ENCODE data around the gene MAGEB17.

DNA sequence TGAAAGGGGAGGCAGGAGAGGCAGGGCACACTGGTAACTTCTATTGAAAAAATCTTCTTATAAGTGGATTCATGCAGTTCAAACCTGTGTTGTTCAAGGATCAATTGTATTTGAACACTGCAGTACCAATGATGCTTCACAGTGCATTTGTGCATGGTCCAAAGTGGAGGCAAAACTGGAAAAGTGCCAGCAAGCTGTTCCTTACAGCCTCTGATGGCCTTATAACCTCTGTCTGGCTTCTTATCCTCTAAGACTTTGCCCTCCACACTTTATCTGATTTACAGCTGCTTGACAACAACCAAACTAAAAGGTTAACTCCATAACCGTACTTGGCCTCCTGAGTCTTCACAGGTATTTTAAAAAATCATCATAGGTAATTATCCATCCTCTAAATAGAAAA, 40.4 kb downstream of the MAGEB17 start:
- TF ChIP-seq CHD1 (IDR thresholded peaks at IDR 0.05; ENCODE audit: low read length) (no peak), PHB2 (IDR thresholded peaks at IDR 0.05; ENCODE audit: low read depth) (no peak), ZFP1 (CRISPR knock-in tag; IDR thresholded peaks at IDR 0.05) (no peak), ZFP36 (IDR thresholded peaks at IDR 0.05; ENCODE audit: low read depth, low read length, partially characterized antibody) (no peak), CC2D1A (IDR thresholded peaks at IDR 0.05) (no peak), CSDE1 (IDR thresholded peaks at IDR 0.05) (no peak)
- TF ChIP-seq, protein P1, sequence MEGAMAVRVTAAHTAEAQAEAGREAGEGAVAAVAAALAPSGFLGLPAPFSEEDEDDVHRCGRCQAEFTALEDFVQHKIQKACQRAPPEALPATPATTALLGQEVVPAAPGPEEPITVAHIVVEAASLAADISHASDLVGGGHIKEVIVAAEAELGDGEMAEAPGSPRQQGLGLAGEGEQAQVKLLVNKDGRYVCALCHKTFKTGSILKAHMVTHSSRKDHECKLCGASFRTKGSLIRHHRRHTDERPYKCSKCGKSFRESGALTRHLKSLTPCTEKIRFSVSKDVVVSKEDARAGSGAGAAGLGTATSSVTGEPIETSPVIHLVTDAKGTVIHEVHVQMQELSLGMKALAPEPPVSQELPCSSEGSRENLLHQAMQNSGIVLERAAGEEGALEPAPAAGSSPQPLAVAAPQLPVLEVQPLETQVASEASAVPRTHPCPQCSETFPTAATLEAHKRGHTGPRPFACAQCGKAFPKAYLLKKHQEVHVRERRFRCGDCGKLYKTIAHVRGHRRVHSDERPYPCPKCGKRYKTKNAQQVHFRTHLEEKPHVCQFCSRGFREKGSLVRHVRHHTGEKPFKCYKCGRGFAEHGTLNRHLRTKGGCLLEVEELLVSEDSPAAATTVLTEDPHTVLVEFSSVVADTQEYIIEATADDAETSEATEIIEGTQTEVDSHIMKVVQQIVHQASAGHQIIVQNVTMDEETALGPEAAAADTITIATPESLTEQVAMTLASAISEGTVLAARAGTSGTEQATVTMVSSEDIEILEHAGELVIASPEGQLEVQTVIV (CRISPR knock-in tag; IDR thresholded peaks at IDR 0.05; ENCODE audit: borderline replicate concordance): no peak

All from K562 (cell line).